GM18511 (cell line): ENCODE measurements around the gene GLP2R.

ENCODE experiments used
- ATAC-seq: cut with Tn5 transposase; IDR thresholded peaks from one replicate; pipeline ENCODE4 v1.9.1; 2021; ENCODE audit warnings: mild to moderate bottlenecking, moderate library complexity; ENCODE audit not compliant: unreplicated experiment

Gene GLP2R

GRCh38 chr17:9845306-9845705, 19.6 kb downstream of the GLP2R start:
- ATAC-seq, result no peak

GRCh38 chr17:9850151-9850550, 24.4 kb downstream of the GLP2R start:
- ATAC-seq, result no peak

DNA sequence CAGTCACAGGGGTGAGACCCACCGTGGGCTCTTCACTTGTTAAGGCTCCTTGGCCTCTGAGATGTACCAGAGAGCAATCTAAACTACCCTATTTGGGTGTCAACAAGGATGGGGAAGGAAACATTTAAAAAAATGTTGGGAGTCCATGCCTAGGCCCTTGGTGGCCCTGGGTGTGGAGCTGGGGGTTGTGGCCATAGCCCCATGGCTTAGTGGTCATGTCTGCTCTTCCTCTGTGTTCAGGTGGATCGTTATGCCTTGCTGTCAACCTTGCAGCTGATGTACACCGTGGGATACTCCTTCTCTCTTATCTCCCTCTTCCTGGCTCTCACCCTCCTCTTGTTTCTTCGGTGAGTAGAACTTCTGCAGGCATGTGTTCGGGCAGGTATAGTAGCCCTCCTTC, 28.5 kb downstream of the GLP2R start:
- ATAC-seq, result no peak

DNA sequence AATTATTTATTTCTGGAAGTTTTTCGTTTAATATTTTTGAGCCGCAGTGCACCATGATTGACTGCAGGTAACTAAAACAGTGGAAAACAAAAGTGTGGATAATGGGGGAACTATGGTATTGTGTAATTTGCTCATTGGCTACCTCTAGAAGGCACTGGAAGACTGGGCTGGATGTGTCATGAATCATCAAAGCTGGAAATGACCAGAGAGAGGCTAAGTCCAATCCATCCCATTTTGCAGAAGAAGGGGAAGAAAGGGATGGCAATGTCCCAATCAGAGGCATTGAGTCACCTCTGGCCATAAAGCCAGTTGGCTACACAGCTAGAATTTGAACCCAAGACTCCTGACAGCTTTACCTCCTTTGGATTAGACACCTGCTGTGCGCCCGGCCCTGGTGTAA, 29.3 kb downstream of the GLP2R start:
- ATAC-seq, result no peak

GRCh38 chr17:9859781-9860180, 34.1 kb downstream of the GLP2R start:
- ATAC-seq, result no peak

DNA sequence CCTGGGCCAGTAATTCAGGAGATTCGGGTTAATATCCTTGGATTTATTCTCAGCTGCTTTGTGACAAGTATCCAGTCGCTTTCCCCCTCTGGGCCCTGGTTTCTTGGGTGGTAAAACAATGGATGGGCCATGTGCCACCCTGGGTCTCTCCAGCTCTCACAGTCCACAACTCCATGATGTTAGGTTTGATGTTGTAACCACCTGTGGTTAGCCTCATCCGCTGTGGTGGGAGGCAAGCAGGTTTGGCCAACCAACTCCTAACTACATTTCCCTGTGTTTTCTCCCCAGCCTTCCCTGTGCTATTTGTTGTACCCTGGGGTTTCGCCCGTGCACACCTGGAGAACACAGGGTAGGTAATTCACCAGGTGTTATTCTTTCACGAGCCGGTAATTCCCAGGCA, 35.1 kb downstream of the GLP2R start:
- no peak for ATAC-seq

- ATAC-seq, result no peak
These were observed 36.5 kb downstream of the GLP2R start for GRCh38 chr17:9862220-9862619.

DNA sequence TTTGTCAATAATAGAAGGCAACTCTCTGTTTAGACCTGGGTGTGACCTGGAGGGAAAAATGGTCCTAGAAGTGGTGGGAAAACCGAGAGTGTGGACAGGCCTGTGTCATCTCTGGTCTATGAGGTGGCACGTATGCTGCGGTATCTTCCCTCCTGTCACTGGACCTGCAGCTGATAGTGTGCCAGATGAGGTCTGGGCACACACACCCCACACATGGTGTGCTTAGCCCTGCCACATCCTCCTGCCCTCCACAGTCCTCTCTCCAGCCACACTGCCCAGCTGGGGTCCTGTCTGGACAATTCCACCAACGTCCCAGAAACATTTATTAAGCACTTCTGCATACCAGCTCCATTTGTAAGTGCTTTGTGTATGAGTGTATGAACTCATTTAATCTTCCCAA, 37.2 kb downstream of the GLP2R start:
- ATAC-seq, result no peak

GRCh38 chr17:9865586-9865985, 39.9 kb downstream of the GLP2R start:
- ATAC-seq, result no peak

GRCh38 chr17:9868552-9868951, 42.8 kb downstream of the GLP2R start:
- ATAC-seq, result no peak

DNA sequence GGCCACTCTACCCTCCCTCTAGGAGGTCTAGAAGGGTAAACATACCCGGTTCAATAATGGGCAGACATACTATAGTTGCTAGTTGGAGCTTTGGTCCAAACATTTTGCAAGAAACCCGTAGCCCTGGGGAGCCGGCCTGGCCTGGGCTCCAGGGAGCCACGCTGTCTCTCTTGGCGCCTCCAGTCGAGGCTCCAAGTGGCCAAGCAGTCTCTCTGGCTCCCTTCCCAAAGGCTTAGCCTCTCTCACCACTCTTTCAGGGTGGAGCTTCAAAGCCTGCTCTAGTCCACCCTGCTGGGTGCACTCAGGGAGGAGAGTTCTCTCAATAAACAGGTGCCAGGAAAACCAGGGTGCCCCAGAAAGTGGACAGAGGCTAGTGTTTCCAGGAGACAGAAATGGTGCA, 47.1 kb downstream of the GLP2R start:
- ATAC-seq, result no peak

- ATAC-seq, result no peak
These were observed 49.0 kb downstream of the GLP2R start for GRCh38 chr17:9874722-9875121.

DNA sequence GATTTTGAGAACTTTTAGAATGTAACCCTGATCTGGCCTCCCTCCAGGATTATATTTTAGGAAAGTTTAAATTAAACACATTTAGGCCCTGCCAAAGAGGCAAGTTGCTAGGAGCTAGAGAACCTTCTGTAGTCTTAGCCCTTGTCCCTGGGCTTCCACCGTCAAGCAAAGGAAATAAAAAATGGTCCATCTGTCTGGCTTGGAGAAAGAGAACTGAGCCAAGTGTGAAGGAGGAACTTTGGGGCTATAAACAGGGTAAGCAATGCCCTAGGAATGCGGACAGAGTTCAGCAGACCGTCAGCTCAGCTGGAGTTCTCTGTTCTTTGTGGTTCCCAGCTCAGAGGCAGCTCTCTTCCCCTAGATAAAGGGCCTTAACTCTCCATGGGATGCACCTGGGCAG, 49.7 kb downstream of the GLP2R start:
- no peak for ATAC-seq

DNA sequence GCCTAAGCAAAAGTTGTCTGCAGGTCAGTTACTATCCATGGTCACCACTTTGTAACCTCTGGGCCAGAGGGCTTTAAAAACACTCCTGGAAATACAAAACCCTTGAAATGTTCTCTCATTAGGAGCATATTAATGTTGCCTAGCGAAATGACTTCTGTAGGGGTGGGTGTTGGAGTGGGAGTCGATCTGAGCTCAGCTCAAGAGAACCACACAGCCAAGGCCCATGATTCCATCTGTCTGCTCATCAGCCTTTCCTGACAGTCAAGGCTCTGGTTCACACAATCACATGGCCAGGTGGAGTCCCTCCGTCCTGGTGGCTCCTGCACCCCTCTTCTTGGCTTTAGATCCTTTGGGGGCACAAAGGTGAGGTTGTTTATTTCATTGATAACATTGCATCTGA, 52.6 kb downstream of the GLP2R start:
- ATAC-seq, result no peak

DNA sequence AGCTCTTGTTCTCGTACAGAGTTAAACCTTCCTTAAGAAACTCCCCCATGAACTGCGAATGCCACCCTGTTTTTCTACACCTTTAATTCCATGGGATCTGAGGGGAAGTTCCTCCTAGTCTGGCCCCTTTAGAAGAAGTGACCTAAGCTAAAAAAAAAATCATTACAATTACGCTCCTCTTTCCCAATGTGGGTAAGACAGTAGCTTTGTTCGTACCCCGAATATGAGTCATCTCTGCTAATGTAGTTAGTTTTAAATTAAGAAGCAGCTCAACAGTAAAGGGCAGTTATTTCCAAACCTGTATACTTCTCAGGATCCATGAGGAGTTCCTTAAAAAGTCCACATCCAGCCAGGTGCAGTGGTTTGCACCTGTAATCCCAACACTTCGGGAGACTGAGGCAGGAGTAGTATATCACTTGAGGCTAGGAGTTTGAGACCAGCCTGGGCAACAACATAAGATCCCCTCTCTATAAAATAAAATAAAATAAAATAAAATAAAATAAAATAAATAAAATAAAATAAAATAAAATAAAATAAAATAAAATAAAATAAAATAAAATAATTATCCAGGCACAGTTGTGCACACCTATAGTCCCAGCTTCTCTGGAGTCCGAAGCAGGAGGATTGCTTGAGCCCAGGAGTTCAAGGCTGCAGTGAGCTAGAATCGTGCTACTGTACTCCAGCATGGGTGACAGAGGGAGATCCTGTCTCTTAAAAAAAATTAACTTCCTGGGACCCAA, 53.2 kb downstream of the GLP2R start:
- ATAC-seq, result no peak

DNA sequence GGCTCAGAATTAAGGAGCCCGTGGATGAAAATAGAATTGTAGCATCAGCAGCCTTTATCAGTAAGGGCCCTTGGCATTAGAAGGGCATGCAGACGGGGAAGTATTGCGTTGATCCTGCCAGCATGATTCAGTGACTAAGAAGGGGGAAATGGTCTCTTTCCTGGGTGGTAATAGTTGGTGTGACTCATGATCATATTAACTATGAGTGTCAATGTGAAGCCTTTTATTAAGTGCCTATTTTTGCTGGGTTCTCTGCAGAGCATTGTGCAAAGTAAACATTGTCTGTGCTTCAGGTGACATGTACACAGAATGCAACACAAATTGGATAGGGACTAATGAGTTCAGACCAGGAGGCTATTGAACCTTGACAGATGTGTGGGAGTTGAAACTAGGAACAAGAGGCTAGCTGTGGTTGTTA, 54.9 kb downstream of the GLP2R start:
- ATAC-seq, result peak; percentile 56

GRCh38 chr17:9883451-9883850, 57.7 kb downstream of the GLP2R start:
- ATAC-seq, result no peak

DNA sequence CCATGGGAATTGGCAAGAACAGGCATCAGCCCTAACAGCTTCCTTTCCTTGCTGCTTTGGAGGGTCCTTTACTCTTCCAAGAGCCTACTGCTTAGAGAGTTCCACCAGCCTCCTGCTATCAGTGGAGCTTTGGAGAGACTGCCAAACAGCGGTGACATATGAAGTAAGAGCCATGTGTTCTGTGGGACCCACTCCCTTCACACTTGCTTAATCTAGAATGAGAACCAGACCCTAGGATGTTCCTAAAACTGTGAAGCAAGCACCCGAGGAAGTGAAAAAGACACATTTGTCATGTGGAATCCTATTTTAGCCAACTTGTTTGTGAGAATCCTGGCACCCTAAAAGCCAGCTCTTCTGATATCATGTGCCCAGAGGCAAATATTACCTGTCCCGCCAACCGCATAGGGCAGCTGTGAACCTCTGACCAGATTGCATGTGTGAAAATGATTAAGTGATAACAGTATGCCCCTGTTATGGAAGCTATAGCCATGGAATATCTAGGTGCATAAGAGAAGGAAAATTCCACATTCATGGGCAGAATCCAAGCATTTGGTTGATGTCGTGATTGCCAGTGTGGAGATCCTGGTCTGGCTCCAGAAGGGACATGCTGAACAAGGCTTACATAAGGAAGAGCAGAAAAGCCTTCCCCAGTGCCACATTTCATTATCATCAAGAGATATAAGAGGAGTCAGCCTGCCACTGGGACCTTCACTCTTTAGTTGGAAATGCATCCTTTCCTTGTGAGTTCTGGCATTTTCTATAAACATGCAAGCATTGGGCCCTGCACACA, 60.6 kb downstream of the GLP2R start:
- ATAC-seq, result no peak

DNA sequence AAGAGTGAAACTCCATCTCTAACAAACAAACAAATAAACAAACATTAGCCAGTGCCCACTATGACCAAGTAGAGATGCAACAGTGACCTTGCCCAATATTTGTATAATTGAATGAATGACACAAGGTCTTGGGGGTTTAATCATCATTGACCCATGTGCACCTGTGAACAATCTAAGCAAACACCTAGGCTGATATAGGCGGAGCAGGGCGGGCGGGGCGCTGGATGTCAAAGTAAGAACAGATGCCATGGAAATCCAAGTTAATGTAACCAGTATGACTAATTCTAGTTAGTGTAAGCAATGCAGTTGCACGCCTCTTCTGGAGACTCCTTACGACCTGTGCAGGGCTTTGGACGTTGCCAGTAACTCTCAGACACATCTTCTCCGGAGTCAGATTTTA, 61.8 kb downstream of the GLP2R start:
- no peak for ATAC-seq

GRCh38 chr17:9890124-9890523, 64.4 kb downstream of the GLP2R start:
- no peak for ATAC-seq

DNA sequence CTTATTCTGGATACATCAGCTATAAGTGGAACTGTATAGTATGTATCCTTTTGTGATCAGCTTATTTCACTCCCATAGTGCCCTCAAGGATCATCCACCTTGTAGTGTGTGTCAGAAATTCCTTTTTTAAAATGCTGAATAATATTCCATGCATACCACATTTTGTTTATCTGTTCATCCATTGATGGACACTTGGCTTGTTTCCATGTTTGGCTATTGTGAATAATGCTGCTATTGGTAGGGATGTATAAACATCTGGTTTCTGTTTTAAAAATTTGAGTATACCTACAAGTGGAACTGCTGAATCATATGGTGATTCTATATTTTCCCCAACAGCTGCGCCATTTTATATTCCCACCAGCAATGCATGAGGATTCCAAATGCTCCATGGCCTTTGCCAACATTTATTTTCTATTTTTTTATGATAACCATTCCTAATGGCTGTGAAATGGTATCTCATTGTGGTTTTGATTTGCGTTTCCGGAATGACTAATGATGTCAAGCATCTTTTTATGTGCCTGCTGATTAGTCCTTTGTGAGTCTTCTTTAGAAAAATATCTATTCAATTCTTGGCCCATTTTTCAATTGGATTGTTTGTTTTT, 67.8 kb downstream of the GLP2R start:
- no peak for ATAC-seq

DNA sequence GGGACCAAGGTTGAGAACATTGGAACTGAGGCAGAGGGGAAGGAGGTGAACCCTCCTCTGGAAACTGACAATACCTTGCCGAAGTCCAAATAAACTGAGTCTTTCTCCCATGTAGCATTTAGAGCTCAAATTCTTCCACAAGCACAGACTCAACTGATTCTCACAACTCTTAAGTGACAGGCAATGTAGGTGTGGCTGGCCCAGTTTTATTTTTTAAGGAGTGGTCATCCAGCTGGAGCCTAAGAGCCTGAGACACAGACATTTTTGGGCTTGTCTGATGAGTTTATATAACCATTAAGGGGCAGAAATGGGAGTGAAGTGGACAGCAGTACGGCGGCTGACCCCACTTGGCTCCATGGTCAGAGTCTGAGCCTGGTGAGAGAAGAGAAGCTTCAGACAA, 68.5 kb downstream of the GLP2R start:
- ATAC-seq, result no peak
